IMR-90 (cell line): ENCODE measurements around the gene OSBPL3. TPM values are rescaled to one million over a fixed set of nuclear protein-coding genes. Genes with fewer than 3 reads are reported as not detected.

Experiments
- ATAC-seq: fragments of 200-7000 bp; cut with Tn5 transposase; 2 replicates; pipeline ENCODE4 v1.9.1; 2020; ENCODE audit warnings: low read depth, mild to moderate bottlenecking, moderate library complexity
- BruUV-seq: library from RNA; stranded (reverse); fragments of 400-500 nt; replicated peaks from 2 replicates; lab custom pipeline; 2021; lab: Mats Ljungman, UMichigan
- CTCF ChIA-PET: fragments of 300-600 bp; formaldehyde crosslinking; extraction: SDS; loops from one replicate; lab custom pipeline; 2021; ENCODE audit warnings: antibody characterized with exemption; lab: Yijun Ruan, JAX
- POLR2A ChIA-PET: fragments of 300-600 bp; sonication (Branson Sonifier 250); formaldehyde crosslinking; loops from one replicate; lab custom pipeline; 2022; ENCODE audit warnings: antibody characterized with exemption; ENCODE audit not compliant: unreplicated experiment; lab: Charles Lee
- DNase-seq: peaks from one replicate; pipeline ENCODE4 v3.0.0; 2013
- H2AFZ ChIP-seq: replicated peaks from 2 replicates; pipeline ENCODE3; 2013; ENCODE audit warnings: low read length, mild to moderate bottlenecking; ENCODE audit not compliant: poor library complexity
- H2AK5ac ChIP-seq: 2 replicates; pipeline ENCODE4 v1.6.1; 2013; ENCODE audit warnings: low read depth, low read length, inconsistent platforms
- H2AK9ac ChIP-seq: replicated peaks from 2 replicates; pipeline ENCODE3; 2013; ENCODE audit warnings: mild to moderate bottlenecking, low read depth, low read length, moderate library complexity; ENCODE audit not compliant: poor library complexity
- H2BK120ac ChIP-seq: 2 replicates; pipeline ENCODE4 v1.6.1; 2013; ENCODE audit warnings: low read depth, low read length, inconsistent platforms
- H2BK15ac ChIP-seq: 3 replicates; pipeline ENCODE4 v1.6.1; 2013; ENCODE audit warnings: low read depth, low read length, inconsistent platforms
- H2BK20ac ChIP-seq: 2 replicates; pipeline ENCODE4 v1.6.1; 2013; ENCODE audit warnings: low read depth, mild to moderate bottlenecking, inconsistent platforms, low read length, moderate library complexity
- H2BK5ac ChIP-seq: 2 replicates; pipeline ENCODE4 v1.6.1; 2013; ENCODE audit warnings: mild to moderate bottlenecking, low read depth, low read length, inconsistent platforms; ENCODE audit not compliant: poor library complexity, severe bottlenecking
- H3K14ac ChIP-seq: replicated peaks from 2 replicates; pipeline ENCODE4 v1.6.1; 2013; ENCODE audit warnings: low read depth, low read length, inconsistent platforms
- H3K18ac ChIP-seq: 2 replicates; pipeline ENCODE4 v1.6.1; 2013; ENCODE audit warnings: low read depth, low read length, control low read depth
- H3K23ac ChIP-seq: 2 replicates; pipeline ENCODE4 v1.6.1; 2013; ENCODE audit warnings: low read depth, low read length, inconsistent platforms
- H3K27ac ChIP-seq: 2 replicates; pipeline ENCODE4 v1.5.1; 2013; ENCODE audit warnings: mild to moderate bottlenecking, control low read depth, low read length; ENCODE audit not compliant: insufficient read depth
- H3K27me3 ChIP-seq: 2 replicates; pipeline ENCODE4 v1.6.1; 2013; ENCODE audit warnings: low read length; ENCODE audit not compliant: control insufficient read depth, insufficient read depth
- H3K36me3 ChIP-seq: 2 replicates; pipeline ENCODE4 v1.6.1; 2013; ENCODE audit warnings: low read length, mixed read lengths; ENCODE audit not compliant: control insufficient read depth, insufficient read depth
- H3K4ac ChIP-seq: 2 replicates; pipeline ENCODE4 v1.6.1; 2013; ENCODE audit warnings: low read depth, low read length, inconsistent platforms
- H3K4me1 ChIP-seq: 2 replicates; pipeline ENCODE4 v1.6.1; 2013; ENCODE audit warnings: low read length, mixed read lengths; ENCODE audit not compliant: control insufficient read depth, insufficient read depth
- H3K4me2 ChIP-seq: 2 replicates; pipeline ENCODE4 v1.6.1; 2013; ENCODE audit warnings: low read depth, mild to moderate bottlenecking, control low read depth, low read length, moderate library complexity
- H3K4me3 ChIP-seq: 2 replicates; pipeline ENCODE4 v1.5.1; 2013; ENCODE audit warnings: low read depth, mild to moderate bottlenecking, control low read depth, low read length, moderate library complexity; ENCODE audit not compliant: insufficient read depth
- H3K56ac ChIP-seq: 2 replicates; pipeline ENCODE4 v1.6.1; 2013; ENCODE audit warnings: low read length, inconsistent platforms; ENCODE audit not compliant: insufficient read depth; ENCODE audit errors: extremely low read depth
- H3K79me1 ChIP-seq, 2 experiments: 2 replicates each; pipeline ENCODE4 v1.6.1; 2013; ENCODE audit warnings: low read length in 2 of 2, inconsistent platforms in 1 of 2, low read depth in 1 of 2
- H3K9ac ChIP-seq: 2 replicates; pipeline ENCODE4 v1.6.1; 2013; ENCODE audit warnings: low read depth, low read length, control low read depth
- H3K9me1 ChIP-seq: 2 replicates; pipeline ENCODE4 v1.6.1; 2013; ENCODE audit warnings: low read length, inconsistent platforms; ENCODE audit not compliant: insufficient read depth
- H3K9me3 ChIP-seq: 2 replicates; pipeline ENCODE4 v1.6.1; 2013; ENCODE audit warnings: low read length; ENCODE audit not compliant: control insufficient read depth, insufficient read depth
- H4K20me1 ChIP-seq: 2 replicates; pipeline ENCODE4 v1.6.1; 2013; ENCODE audit warnings: low read length, inconsistent platforms; ENCODE audit not compliant: insufficient read depth
- H4K5ac ChIP-seq: 2 replicates; pipeline ENCODE4 v1.6.1; 2013; ENCODE audit warnings: mild to moderate bottlenecking, low read depth, low read length, control low read depth
- H4K8ac ChIP-seq, 2 experiments: 2 replicates each; pipeline ENCODE4 v1.6.1; 2013; ENCODE audit warnings: low read depth in 2 of 2, low read length in 2 of 2, control low read depth in 1 of 2, inconsistent platforms in 1 of 2
- H4K91ac ChIP-seq: 2 replicates; pipeline ENCODE4 v1.6.1; 2013; ENCODE audit warnings: low read depth, low read length, inconsistent platforms; ENCODE audit not compliant: insufficient read depth
- FOS ChIP-seq: fragments of 150-350 bp; IDR thresholded peaks from 2 replicates; pipeline ENCODE4 v1.6.1; 2016; ENCODE audit warnings: low read depth, low read length
- RAD21 ChIP-seq: IDR thresholded peaks from 2 replicates; pipeline ENCODE4 v1.6.1; 2012; ENCODE audit warnings: low read length, improper control_type of control experiment
- RCOR1 ChIP-seq: IDR thresholded peaks from 2 replicates; pipeline ENCODE4 v1.6.1; 2012; ENCODE audit warnings: mild to moderate bottlenecking, low read length, improper control_type of control experiment; ENCODE audit not compliant: insufficient replicate concordance
- RFX5 ChIP-seq: IDR thresholded peaks from 2 replicates; pipeline ENCODE4 v1.8.0; 2012; ENCODE audit warnings: low read depth, mild to moderate bottlenecking, low read length, moderate library complexity
- WGBS, 2 experiments: methylation state at CpG; one replicate each; pipeline versions ENCODE4 v1.1.5 to v1.1.7; 2013; ENCODE audit warnings: missing lambda C conversion rate in 2 of 2; ENCODE audit not compliant: insufficient read length in 1 of 2; ENCODE audit errors: extremely low coverage in 2 of 2; 5-methylcytosine and 5-hydroxymethylcytosine counted together
- dilution Hi-C: fragments of 300-500 bp; cut with HindIII; formaldehyde crosslinking; loops from one replicate; pipeline ENCODE4 v1.14.3; 2018; ENCODE audit warnings: low sequenced_read_pairs; ENCODE audit not compliant: unreplicated experiment
- in situ Hi-C: fragments of 300-500 bp; cut with MboI; formaldehyde crosslinking; loops from 3 replicates; pipeline ENCODE4 v1.14.3; 2019; ENCODE audit warnings: low sequenced_read_pairs, inconsistent platforms, mixed read lengths
- intact Hi-C: fragments of 100-400 bp; cut with micrococcal nuclease; formaldehyde crosslinking; loops from 2 replicates; pipeline ENCODE4 v1.10.0; 2022
- polyA plus RNA-seq, 3 experiments: library from polyadenylated mRNA; depleted of rRNA; stranded (reverse); fragments of >200 nt; gene quantifications; 2 replicates each; pipeline ENCODE4 v1.2.3, GENCODE V29; 2012; ENCODE audit warnings: low replicate concordance in 1 of 3
- total RNA-seq: library from RNA; depleted of rRNA; stranded (reverse); fragments of >200 nt; gene quantifications from 2 replicates; pipeline ENCODE4 v1.2.3, GENCODE V29; 2012

Gene OSBPL3
- total and polyA plus RNA-seq, 2 of the 4 experiments (the other 2 are of a cell fraction), result 18.0 to 29.9 TPM

DNA sequence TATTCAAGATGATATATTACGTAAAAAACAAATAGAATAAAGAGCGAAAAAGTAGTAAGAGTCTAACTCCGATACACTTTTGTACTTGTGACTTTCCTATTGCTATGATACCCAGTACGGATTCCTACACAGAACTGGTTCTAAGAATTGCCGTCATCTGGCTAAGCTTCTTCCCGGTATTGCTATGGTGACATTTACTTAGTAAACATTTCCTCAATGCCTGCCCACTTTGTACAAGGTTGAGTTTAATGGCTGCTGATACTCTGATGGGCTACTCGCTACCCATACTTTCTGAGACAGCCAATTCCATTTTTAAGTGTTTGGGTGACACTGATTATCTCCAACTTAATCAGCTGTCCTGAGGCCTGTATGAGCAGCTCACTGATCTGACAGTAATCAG, 55.6 kb downstream of the OSBPL3 start:
- Histone ChIP-seq H2BK15ac (no peak overlapping the region), H3K4me3 (no peak overlapping the region), H3K36me3 (no peaks in the 10 kb centered on the region), H3K9ac (no peak overlapping the region), H4K20me1 (peaks cover 18% of the 10 kb centered on the region; the same call in 1 of the 2 replicates), H4K8ac (no peak overlapping the region), H3K4me1 (peaks cover 24% of the 10 kb centered on the region), H2BK20ac (no peak overlapping the region), H3K9me3 (no peaks in the 10 kb centered on the region), H4K91ac (no peak overlapping the region), H3K56ac (no peak overlapping the region), H3K27ac (no peak overlapping the region), H2BK120ac (no peak overlapping the region), H3K23ac (peak overlapping the region; percentile 6; the same call in 1 of the 2 replicates), H3K4me2 (no peak overlapping the region), H4K5ac (no peak overlapping the region), H2AK9ac (no peak overlapping the region), H3K4ac (no peak overlapping the region), H2AFZ (no peak overlapping the region), H3K14ac (no peak overlapping the region; the same call in 1 of the 2 replicates), H3K27me3 (no peaks in the 10 kb centered on the region), H3K18ac (no peak overlapping the region; the same call in 1 of the 2 replicates), H2BK5ac (no peak overlapping the region), H2AK5ac (no peak overlapping the region), H3K79me1 (peaks cover 51 to 69% of the 10 kb centered on the region in 2 experiments), H3K9me1 (peaks cover 17% of the 10 kb centered on the region)
- intact Hi-C loops, result loop anchor here (10.0 kb wide), 1 partner anchor 50 kb away; no protein-coding TSS in a partner anchor
- DNase-seq, result no peak
- ChIA-PET CTCF (no interaction called here), POLR2A (interaction anchor here (0.5 kb wide), 1 partner anchor 38 kb away, joined by 3 read pairs; no protein-coding TSS in a partner anchor)
- dilution Hi-C loops, result no loop called here
- ATAC-seq, result no peak
- in situ Hi-C loops, result no loop called here
- TF ChIP-seq RAD21, result no peak
- TF ChIP-seq RFX5, result no peak
- no peak for TF ChIP-seq FOS
- TF ChIP-seq RCOR1, result no peak
- BruUV-seq, result no TSS peak
- WGBS, 2 experiments, result no CpG with 5 or more reads among the region's 7 CpGs
